PC-3 (cell line): ENCODE data around the gene USP34.

ENCODE experiments used
- EZH2 ChIP-seq: fragments of 300-600 bp; sonication (generic); IDR thresholded peaks from one replicate; pipeline ENCODE4 v1.6.1; 2017; ENCODE audit warnings: antibody characterized with exemption, mild to moderate bottlenecking, low read length; ENCODE audit not compliant: unreplicated experiment
- EZH2phosphoT487 ChIP-seq: fragments of 300-600 bp; sonication (generic); IDR thresholded peaks from 2 replicates; pipeline ENCODE4 v1.6.1; 2018; ENCODE audit warnings: mild to moderate bottlenecking, antibody characterized with exemption, low read length, borderline replicate concordance
- TF ChIP-seq, protein P1 (sequence below): fragments of 300-600 bp; sonication (generic); conservative IDR thresholded peaks from 2 replicates; pipeline ENCODE4 v1.5.1; 2017; ENCODE audit warnings: antibody characterized with exemption, low read depth, mild to moderate bottlenecking, low read length

DNA sequence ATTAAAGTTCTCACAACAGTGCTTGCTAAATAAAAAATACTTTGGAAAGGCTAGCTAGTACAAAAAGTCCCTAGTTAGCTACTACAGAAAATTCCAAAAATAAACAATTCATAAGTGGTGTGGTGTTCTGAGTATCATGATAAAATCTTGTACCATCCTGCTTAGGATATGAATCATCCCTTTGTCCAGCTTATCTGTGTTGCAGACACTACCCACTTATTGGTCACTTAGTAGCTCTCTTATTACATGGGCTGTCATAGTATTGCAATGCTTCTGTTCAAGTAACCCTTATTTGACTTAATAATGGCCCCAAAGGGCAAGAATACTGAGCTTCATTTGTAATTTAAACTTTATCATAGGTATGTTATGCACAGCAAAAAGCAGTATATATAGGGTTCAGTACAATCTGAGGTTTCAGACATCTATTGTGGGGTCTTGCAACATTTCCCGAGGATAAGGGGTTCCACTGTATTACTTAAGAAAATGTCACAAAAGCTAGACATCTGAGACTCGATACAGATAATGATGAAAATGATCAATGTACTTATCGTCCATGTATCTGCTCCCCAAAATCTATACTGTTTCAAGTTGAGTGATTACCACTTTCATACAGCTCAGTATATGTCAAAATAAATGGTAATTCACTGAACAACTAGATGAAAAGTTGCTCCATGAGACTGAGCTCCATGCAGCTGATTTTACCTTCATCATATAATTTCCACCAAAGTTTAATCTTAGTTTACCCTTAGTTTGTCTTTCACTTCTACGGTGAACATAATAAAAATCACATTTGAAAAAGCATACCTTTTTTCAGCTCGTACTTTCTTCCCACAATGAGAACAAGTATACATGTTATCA is 215.1 kb downstream of the USP34 start:
- TF ChIP-seq EZH2phosphoT487 = no peak
- TF ChIP-seq, protein P1, sequence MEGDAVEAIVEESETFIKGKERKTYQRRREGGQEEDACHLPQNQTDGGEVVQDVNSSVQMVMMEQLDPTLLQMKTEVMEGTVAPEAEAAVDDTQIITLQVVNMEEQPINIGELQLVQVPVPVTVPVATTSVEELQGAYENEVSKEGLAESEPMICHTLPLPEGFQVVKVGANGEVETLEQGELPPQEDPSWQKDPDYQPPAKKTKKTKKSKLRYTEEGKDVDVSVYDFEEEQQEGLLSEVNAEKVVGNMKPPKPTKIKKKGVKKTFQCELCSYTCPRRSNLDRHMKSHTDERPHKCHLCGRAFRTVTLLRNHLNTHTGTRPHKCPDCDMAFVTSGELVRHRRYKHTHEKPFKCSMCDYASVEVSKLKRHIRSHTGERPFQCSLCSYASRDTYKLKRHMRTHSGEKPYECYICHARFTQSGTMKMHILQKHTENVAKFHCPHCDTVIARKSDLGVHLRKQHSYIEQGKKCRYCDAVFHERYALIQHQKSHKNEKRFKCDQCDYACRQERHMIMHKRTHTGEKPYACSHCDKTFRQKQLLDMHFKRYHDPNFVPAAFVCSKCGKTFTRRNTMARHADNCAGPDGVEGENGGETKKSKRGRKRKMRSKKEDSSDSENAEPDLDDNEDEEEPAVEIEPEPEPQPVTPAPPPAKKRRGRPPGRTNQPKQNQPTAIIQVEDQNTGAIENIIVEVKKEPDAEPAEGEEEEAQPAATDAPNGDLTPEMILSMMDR = no peak
- no peak for TF ChIP-seq EZH2
